PC-3 (cell line): ENCODE measurements around the gene BLACAT1. TPM values are rescaled to one million over a fixed set of nuclear protein-coding genes. Genes with fewer than 3 reads are reported as not detected.
A peak's percentile ranks its signal among the peaks of the same experiment; 100 is the strongest.

Experiments used
- ATAC-seq: fragments of 200-7000 bp; cut with Tn5 transposase; 2 replicates; pipeline ENCODE4 v1.9.1; 2020; ENCODE audit warnings: mild to moderate bottlenecking, moderate library complexity
- BruUV-seq: library from RNA; stranded (reverse); fragments of 400-500 nt; replicated peaks from 2 replicates; lab custom pipeline; 2021; lab: Mats Ljungman, UMichigan
- CTCF ChIA-PET: fragments of 300-600 bp; sonication (Branson Sonifier 250); formaldehyde crosslinking; loops from one replicate; lab custom pipeline; 2022; ENCODE audit warnings: antibody characterized with exemption; lab: Charles Lee
- POLR2A ChIA-PET: fragments of 300-600 bp; sonication (Branson Sonifier 250); formaldehyde crosslinking; loops from one replicate; lab custom pipeline; 2022; ENCODE audit warnings: antibody characterized with exemption; ENCODE audit not compliant: unreplicated experiment; lab: Charles Lee
- DNase-seq: peaks from one replicate; pipeline ENCODE4 v3.0.0-alpha.2; 2015
- H2AFZ ChIP-seq: fragments of 300-600 bp; sonication (generic); 2 replicates; pipeline ENCODE4 v1.6.0; 2016; ENCODE audit warnings: antibody characterized with exemption, low read length
- H3F3A ChIP-seq: fragments of 300-600 bp; sonication (generic); one replicate; pipeline ENCODE4 v1.6.0; 2017; ENCODE audit warnings: antibody characterized with exemption, low read length, control low read depth, mild to moderate bottlenecking; ENCODE audit not compliant: unreplicated experiment
- H3K27ac ChIP-seq: fragments of 300-600 bp; sonication (generic); 2 replicates; pipeline ENCODE4 v1.5.1; 2016; ENCODE audit warnings: mild to moderate bottlenecking, low read length
- H3K27me3 ChIP-seq: fragments of 300-600 bp; sonication (generic); 2 replicates; pipeline ENCODE4 v1.6.1; 2016; ENCODE audit warnings: low read length, mixed read lengths
- H3K36me3 ChIP-seq: fragments of 300-600 bp; sonication (generic); 2 replicates; pipeline ENCODE4 v1.6.1; 2016; ENCODE audit warnings: low read depth, mixed run types, low read length, mixed read lengths
- H3K4me1 ChIP-seq: fragments of 300-600 bp; sonication (generic); 2 replicates; pipeline ENCODE4 v1.5.1; 2016; ENCODE audit warnings: low read length; ENCODE audit not compliant: insufficient read depth
- H3K4me2 ChIP-seq: fragments of 300-600 bp; sonication (generic); 2 replicates; pipeline ENCODE4 v1.6.0; 2016; ENCODE audit warnings: low read length
- H3K4me3 ChIP-seq: fragments of 300-600 bp; sonication (generic); 2 replicates; pipeline ENCODE4 v1.5.1; 2016; ENCODE audit warnings: mild to moderate bottlenecking, low read length, mixed read lengths
- H3K79me2 ChIP-seq: fragments of 300-600 bp; sonication (generic); 2 replicates; pipeline ENCODE4 v1.6.1; 2017; ENCODE audit warnings: low read length, mixed read lengths
- H3K9ac ChIP-seq: fragments of 300-600 bp; sonication (generic); 2 replicates; pipeline ENCODE4 v1.6.0; 2016; ENCODE audit warnings: mild to moderate bottlenecking, low read length
- H3K9me2 ChIP-seq: fragments of 300-600 bp; sonication (generic); replicated peaks from 2 replicates; pipeline ENCODE4 v1.6.1; 2016; ENCODE audit warnings: mixed run types, low read length, mixed read lengths
- H3K9me3 ChIP-seq: fragments of 300-600 bp; sonication (generic); 2 replicates; pipeline ENCODE4 v1.6.1; 2016; ENCODE audit warnings: low read length, mixed read lengths
- H4K20me1 ChIP-seq: fragments of 300-600 bp; sonication (generic); 2 replicates; pipeline ENCODE4 v1.6.1; 2016; ENCODE audit warnings: low read length, mixed read lengths
- EZH2 ChIP-seq: fragments of 300-600 bp; sonication (generic); IDR thresholded peaks from one replicate; pipeline ENCODE4 v1.6.1; 2017; ENCODE audit warnings: antibody characterized with exemption, mild to moderate bottlenecking, low read length; ENCODE audit not compliant: unreplicated experiment
- EZH2phosphoT487 ChIP-seq: fragments of 300-600 bp; sonication (generic); IDR thresholded peaks from 2 replicates; pipeline ENCODE4 v1.6.1; 2018; ENCODE audit warnings: mild to moderate bottlenecking, antibody characterized with exemption, low read length, borderline replicate concordance
- intact Hi-C: fragments of 100-400 bp; cut with micrococcal nuclease; formaldehyde crosslinking; loops from 2 replicates; pipeline ENCODE4 v1.9.0; 2023
- total RNA-seq: library from RNA; depleted of rRNA; stranded (reverse); fragments of >200 nt; gene quantifications from 2 replicates; pipeline ENCODE4 v1.2.3, GENCODE V29; 2014
- TF ChIP-seq, protein P1 (sequence below): fragments of 300-600 bp; sonication (generic); conservative IDR thresholded peaks from 2 replicates; pipeline ENCODE4 v1.5.1; 2017; ENCODE audit warnings: antibody characterized with exemption, low read depth, mild to moderate bottlenecking, low read length

Gene BLACAT1
- total RNA-seq, 1 experiment from 2014 or later: 1.5 TPM

DNA sequence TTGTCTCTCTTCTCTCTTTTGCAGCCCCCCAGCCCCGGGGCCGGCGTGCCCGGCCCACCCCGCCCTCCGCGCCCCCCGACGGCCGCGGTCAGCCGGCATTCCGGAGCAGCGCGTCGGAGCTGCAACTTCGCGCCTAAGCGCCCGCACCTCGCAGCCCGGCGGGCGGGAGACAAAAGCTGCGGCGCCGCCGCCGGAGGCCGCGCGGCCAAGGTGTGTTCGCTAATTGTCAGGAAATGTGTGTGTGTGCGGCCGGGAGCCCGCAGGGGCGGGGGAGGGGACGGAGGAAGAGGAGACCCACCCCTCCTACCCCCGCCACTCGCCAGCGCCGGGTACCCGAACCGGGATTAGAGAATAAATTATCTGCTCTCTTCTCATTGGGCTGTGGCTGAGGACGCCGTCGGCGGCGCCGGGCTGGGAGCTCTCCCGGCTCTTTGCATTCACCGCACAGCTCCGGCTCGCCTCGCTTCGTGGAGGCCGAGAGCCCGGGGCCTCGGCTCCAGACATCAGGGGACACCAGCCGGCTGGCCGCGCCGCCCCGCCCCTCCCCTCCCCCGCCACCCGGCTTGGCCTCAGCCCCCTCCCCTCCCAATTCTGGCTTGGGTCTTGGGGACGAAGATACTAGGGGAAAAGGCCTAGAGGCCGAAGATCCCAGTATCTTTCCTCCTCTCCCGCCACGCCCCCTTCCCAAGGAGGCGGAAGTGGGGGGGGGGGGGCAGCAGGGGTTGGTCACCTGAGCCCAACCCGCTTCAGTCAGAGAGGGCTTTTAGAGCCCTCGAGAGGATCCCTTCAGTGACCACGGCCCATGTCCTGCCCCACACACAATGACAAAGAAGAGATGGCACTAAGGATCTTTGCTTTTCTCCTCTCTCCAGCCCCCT lies 1.3 kb upstream of the BLACAT1 start:
- peaks cover 84% of the 10 kb centered on the region for H3K27me3 ChIP-seq
- no peaks in the 10 kb centered on the region for H3K79me2 ChIP-seq
- BruUV-seq: no TSS peak
- intact Hi-C loops: no loop called here
- ATAC-seq (peak; percentile 43; the same call in 1 of the 2 replicates), DNase-seq (no peak)
- ChIA-PET CTCF (no interaction called here), POLR2A (no interaction called here)
- H4K20me1 ChIP-seq: no peaks in the 10 kb centered on the region
- no peaks in the 10 kb centered on the region for H3K36me3 ChIP-seq
- TF ChIP-seq EZH2: peak; percentile 86
- TF ChIP-seq EZH2phosphoT487: peak; percentile 67; the same call in 1 of the 2 replicates
- TF ChIP-seq, protein P1, sequence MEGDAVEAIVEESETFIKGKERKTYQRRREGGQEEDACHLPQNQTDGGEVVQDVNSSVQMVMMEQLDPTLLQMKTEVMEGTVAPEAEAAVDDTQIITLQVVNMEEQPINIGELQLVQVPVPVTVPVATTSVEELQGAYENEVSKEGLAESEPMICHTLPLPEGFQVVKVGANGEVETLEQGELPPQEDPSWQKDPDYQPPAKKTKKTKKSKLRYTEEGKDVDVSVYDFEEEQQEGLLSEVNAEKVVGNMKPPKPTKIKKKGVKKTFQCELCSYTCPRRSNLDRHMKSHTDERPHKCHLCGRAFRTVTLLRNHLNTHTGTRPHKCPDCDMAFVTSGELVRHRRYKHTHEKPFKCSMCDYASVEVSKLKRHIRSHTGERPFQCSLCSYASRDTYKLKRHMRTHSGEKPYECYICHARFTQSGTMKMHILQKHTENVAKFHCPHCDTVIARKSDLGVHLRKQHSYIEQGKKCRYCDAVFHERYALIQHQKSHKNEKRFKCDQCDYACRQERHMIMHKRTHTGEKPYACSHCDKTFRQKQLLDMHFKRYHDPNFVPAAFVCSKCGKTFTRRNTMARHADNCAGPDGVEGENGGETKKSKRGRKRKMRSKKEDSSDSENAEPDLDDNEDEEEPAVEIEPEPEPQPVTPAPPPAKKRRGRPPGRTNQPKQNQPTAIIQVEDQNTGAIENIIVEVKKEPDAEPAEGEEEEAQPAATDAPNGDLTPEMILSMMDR: no peak
- peak overlapping the region; percentile 75 for H2AFZ ChIP-seq
- H3K9me2 ChIP-seq: no peaks in the 10 kb centered on the region
- peak overlapping the region; percentile 81 for H3K4me2 ChIP-seq
- no peak overlapping the region for H3K9ac ChIP-seq
- no peaks in the 10 kb centered on the region; the same call in 1 of the 2 replicates for H3K4me1 ChIP-seq
- H3F3A ChIP-seq: no peaks in the 10 kb centered on the region
- peak overlapping the region; percentile 59 for H3K4me3 ChIP-seq
- no peaks in the 10 kb centered on the region; the same call in 1 of the 2 replicates for H3K9me3 ChIP-seq
- no peak overlapping the region for H3K27ac ChIP-seq

DNA sequence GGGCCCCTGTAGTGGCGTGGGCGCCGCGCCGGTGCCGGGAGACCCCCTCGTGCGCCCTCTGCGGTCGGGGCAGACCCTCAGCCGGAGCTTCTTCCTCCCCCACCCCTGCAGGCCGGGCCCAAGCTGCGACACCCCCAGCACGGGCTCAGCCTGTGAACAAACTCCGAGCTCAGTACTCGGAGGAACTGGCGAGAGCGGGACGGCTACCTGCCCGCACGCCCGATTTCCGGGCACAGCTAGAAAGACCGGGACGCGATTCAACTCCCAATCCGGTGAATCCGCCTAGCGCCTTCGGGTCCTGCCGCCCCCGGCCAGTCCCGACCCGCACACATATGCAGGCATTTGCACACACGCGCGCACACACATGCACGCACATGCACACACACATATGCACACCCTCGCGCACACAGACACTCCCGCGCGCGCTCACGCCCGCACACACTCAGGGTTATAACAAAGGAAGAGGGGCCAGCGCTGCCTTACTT lies 580 bp upstream of the BLACAT1 start:
- Histone ChIP-seq H3K27ac (no peak overlapping the region), H3K9me3 (no peaks in the 10 kb centered on the region; the same call in 1 of the 2 replicates), H2AFZ (peak overlapping the region; percentile 75), H3K27me3 (peaks cover 79% of the 10 kb centered on the region), H3K9me2 (no peaks in the 10 kb centered on the region), H3K4me2 (peak overlapping the region; percentile 81), H3K4me1 (peaks cover under 1% of the 10 kb centered on the region; the same call in 1 of the 2 replicates), H3K36me3 (no peaks in the 10 kb centered on the region), H3K9ac (no peak overlapping the region), H3K79me2 (no peaks in the 10 kb centered on the region), H3K4me3 (peak overlapping the region; percentile 59), H3F3A (no peaks in the 10 kb centered on the region), H4K20me1 (no peaks in the 10 kb centered on the region)
- ChIA-PET CTCF (no interaction called here), POLR2A (no interaction called here)
- ATAC-seq: no peak
- DNase-seq: no peak
- peak; percentile 97 for TF ChIP-seq EZH2
- TF ChIP-seq, protein P1: no peak
- BruUV-seq: no TSS peak
- intact Hi-C loops: no loop called here
